GM18498 (cell line): ENCODE measurements around the gene NUP107.

Source experiments
- ATAC-seq: cut with Tn5 transposase; IDR thresholded peaks from one replicate; pipeline ENCODE4 v1.9.1; 2021; ENCODE audit warnings: mild to moderate bottlenecking, moderate library complexity; ENCODE audit not compliant: unreplicated experiment

Gene NUP107

GRCh38 chr12:68794653-68795251 lies 108.0 kb downstream of the NUP107 start:
- ATAC-seq: no peak
